ENCODE results near the gene TFPT.

- TF ChIP-seq POLR2A (IDR thresholded peaks at IDR 0.05) (no peak), CTCF (IDR thresholded peaks at IDR 0.05) (no peak), POLR2AphosphoS5 (IDR thresholded peaks at IDR 0.05) (no peak), EP300 (IDR thresholded peaks at IDR 0.05; ENCODE audit: low read depth) (no peak)
Measured at GRCh38 chr19:54156953-54157352, 41.5 kb upstream of the TFPT start.

Measured in transverse colon (tissue), 4 donors.